Neural cell (in vitro differentiated cells): ENCODE results near the gene HELZ. TPM values are rescaled to one million over a fixed set of nuclear protein-coding genes. Genes with fewer than 3 reads are reported as not detected.

Source experiments
- H2AFZ ChIP-seq: fragments of 200-600, 300-800 bp; sonication (generic), shearing (Covaris generic); 2 replicates; pipeline ENCODE4 v1.6.0; 2014; ENCODE audit warnings: low read depth, mild to moderate bottlenecking, antibody characterized with exemption, low read length, moderate library complexity
- H3F3A ChIP-seq: fragments of 200-600 bp; shearing (Covaris generic); 2 replicates; pipeline ENCODE4 v1.6.1; 2016; ENCODE audit warnings: mild to moderate bottlenecking, moderate library complexity, mixed read lengths, antibody characterized with exemption, low read length; ENCODE audit not compliant: insufficient read depth, poor library complexity, severe bottlenecking
- H3K27ac ChIP-seq: fragments of 200-600, 300-800 bp; sonication (generic), shearing (Covaris generic); 2 replicates; pipeline ENCODE4 v1.5.1; 2014; ENCODE audit warnings: mild to moderate bottlenecking, low read length, moderate library complexity
- H3K27me3 ChIP-seq: fragments of 300-800, 200-600 bp; sonication (generic), shearing (Covaris generic); 2 replicates; pipeline ENCODE4 v1.6.0; 2014; ENCODE audit warnings: mild to moderate bottlenecking, low read depth, low read length, moderate library complexity; ENCODE audit not compliant: insufficient read depth
- H3K36me3 ChIP-seq: fragments of 300-800, 200-600 bp; sonication (generic), shearing (Covaris generic); 2 replicates; pipeline ENCODE4 v1.5.1; 2014; ENCODE audit warnings: mild to moderate bottlenecking, antibody characterized with exemption, low read length, moderate library complexity; ENCODE audit not compliant: insufficient read depth
- H3K4me2 ChIP-seq: fragments of 300-800, 200-600 bp; sonication (generic), shearing (Covaris generic); 2 replicates; pipeline ENCODE4 v1.6.0; 2014; ENCODE audit warnings: mild to moderate bottlenecking, low read length
- H3K4me3 ChIP-seq: fragments of 300-800, 200-600 bp; sonication (generic), shearing (Covaris generic); 2 replicates; pipeline ENCODE4 v1.5.1; 2014; ENCODE audit warnings: mild to moderate bottlenecking, low read length, moderate library complexity
- H3K79me2 ChIP-seq: fragments of 200-600 bp; shearing (Covaris generic); replicated peaks from 2 replicates; pipeline ENCODE4 v1.6.0; 2014; ENCODE audit warnings: mild to moderate bottlenecking, low read length, moderate library complexity; ENCODE audit not compliant: insufficient read depth
- H3K9ac ChIP-seq: fragments of 300-800, 200-600 bp; sonication (generic), shearing (Covaris generic); 2 replicates; pipeline ENCODE4 v1.6.1; 2016; ENCODE audit warnings: mild to moderate bottlenecking, low read length, mixed read lengths
- H3K9me2 ChIP-seq: fragments of 200-600 bp; shearing (Covaris generic); 2 replicates; pipeline ENCODE4 v1.6.1; 2016; ENCODE audit warnings: mild to moderate bottlenecking, low read length, mixed read lengths; ENCODE audit not compliant: insufficient read depth
- H3K9me3 ChIP-seq: fragments of 200-600, 300-800 bp; sonication (generic), shearing (Covaris generic); 2 replicates; pipeline ENCODE4 v1.6.1; 2016; ENCODE audit warnings: mild to moderate bottlenecking, mixed run types, low read length, moderate library complexity, mixed read lengths
- H4K20me1 ChIP-seq: fragments of 200-600 bp; shearing (Covaris generic); 2 replicates; pipeline ENCODE4 v1.6.1; 2016; ENCODE audit warnings: mild to moderate bottlenecking, mixed run types; ENCODE audit not compliant: insufficient read depth
- EP300 ChIP-seq: fragments of 450-650 bp; conservative IDR thresholded peaks from 2 replicates; pipeline ENCODE4 v1.6.1; 2014; ENCODE audit warnings: antibody characterized with exemption, mild to moderate bottlenecking, moderate library complexity; ENCODE audit not compliant: poor library complexity, severe bottlenecking
- EZH2 ChIP-seq: fragments of 200-600, 300-800 bp; shearing (Covaris generic), sonication (generic); IDR thresholded peaks from 2 replicates; pipeline ENCODE4 v1.6.1; 2014; ENCODE audit warnings: antibody characterized with exemption, low read length, borderline replicate concordance, mild to moderate bottlenecking; ENCODE audit not compliant: insufficient read depth, poor library complexity, severe bottlenecking
- MXI1 ChIP-seq: fragments of 450-650 bp; conservative IDR thresholded peaks from 2 replicates; pipeline ENCODE4 v1.6.1; 2014; ENCODE audit warnings: antibody characterized with exemption, mild to moderate bottlenecking; ENCODE audit not compliant: poor library complexity, severe bottlenecking
- POLR2AphosphoS5 ChIP-seq: IDR thresholded peaks from 2 replicates; pipeline ENCODE4 v1.6.1; 2012
- RAD21 ChIP-seq: fragments of 450-650 bp; conservative IDR thresholded peaks from 2 replicates; pipeline ENCODE4 v1.6.1; 2014; ENCODE audit warnings: antibody characterized with exemption, mild to moderate bottlenecking, moderate library complexity
- REST ChIP-seq: IDR thresholded peaks from 2 replicates; pipeline ENCODE4 v1.6.1; 2012; ENCODE audit warnings: borderline replicate concordance
- SMC3 ChIP-seq: fragments of 450-650 bp; conservative IDR thresholded peaks from 2 replicates; pipeline ENCODE4 v1.6.1; 2014; ENCODE audit warnings: antibody characterized with exemption, mild to moderate bottlenecking, moderate library complexity; ENCODE audit not compliant: poor library complexity
- TAF1 ChIP-seq: IDR thresholded peaks from 2 replicates; pipeline ENCODE4 v1.6.1; 2012; ENCODE audit warnings: low read depth
- polyA plus RNA-seq: library from polyadenylated mRNA; depleted of rRNA; stranded (reverse); fragments of >200 nt; gene quantifications from 2 replicates; pipeline ENCODE4 v1.2.3, GENCODE V29; 2014
- TF ChIP-seq, protein P1 (sequence below): fragments of 450-650 bp; IDR thresholded peaks from 2 replicates; pipeline ENCODE4 v1.5.1; 2014; ENCODE audit warnings: antibody characterized with exemption, mild to moderate bottlenecking, moderate library complexity; ENCODE audit not compliant: poor library complexity, severe bottlenecking

The HELZ gene
- polyA plus RNA-seq, 1 donor from 2014 or later: 11.7 TPM

GRCh38 chr17:67181825-67182224 is 63.2 kb downstream of the HELZ start:
- Histone ChIP-seq H3K9me2 (no peaks in the 10 kb centered on the region), H3K27me3 (no peaks in the 10 kb centered on the region), H3F3A (no peaks in the 10 kb centered on the region), H3K36me3 (peaks cover 2% of the 10 kb centered on the region), H3K79me2 (no peaks in the 10 kb centered on the region), H4K20me1 (no peaks in the 10 kb centered on the region), H3K4me3 (no peak overlapping the region), H3K27ac (no peak overlapping the region), H2AFZ (no peak overlapping the region), H3K9me3 (no peaks in the 10 kb centered on the region), H3K4me2 (no peak overlapping the region), H3K9ac (no peak overlapping the region)
- no peak for TF ChIP-seq MXI1

- Histone ChIP-seq H3K9me3 (no peaks in the 10 kb centered on the region), H3K4me2 (no peak overlapping the region), H3K27me3 (no peaks in the 10 kb centered on the region), H3K4me3 (no peak overlapping the region), H3K9ac (no peak overlapping the region), H3K36me3 (no peaks in the 10 kb centered on the region), H3K79me2 (no peaks in the 10 kb centered on the region), H3F3A (no peaks in the 10 kb centered on the region), H3K27ac (no peak overlapping the region), H3K9me2 (no peaks in the 10 kb centered on the region), H4K20me1 (no peaks in the 10 kb centered on the region), H2AFZ (no peak overlapping the region)
- TF ChIP-seq MXI1: no peak
- TF ChIP-seq, protein P1, sequence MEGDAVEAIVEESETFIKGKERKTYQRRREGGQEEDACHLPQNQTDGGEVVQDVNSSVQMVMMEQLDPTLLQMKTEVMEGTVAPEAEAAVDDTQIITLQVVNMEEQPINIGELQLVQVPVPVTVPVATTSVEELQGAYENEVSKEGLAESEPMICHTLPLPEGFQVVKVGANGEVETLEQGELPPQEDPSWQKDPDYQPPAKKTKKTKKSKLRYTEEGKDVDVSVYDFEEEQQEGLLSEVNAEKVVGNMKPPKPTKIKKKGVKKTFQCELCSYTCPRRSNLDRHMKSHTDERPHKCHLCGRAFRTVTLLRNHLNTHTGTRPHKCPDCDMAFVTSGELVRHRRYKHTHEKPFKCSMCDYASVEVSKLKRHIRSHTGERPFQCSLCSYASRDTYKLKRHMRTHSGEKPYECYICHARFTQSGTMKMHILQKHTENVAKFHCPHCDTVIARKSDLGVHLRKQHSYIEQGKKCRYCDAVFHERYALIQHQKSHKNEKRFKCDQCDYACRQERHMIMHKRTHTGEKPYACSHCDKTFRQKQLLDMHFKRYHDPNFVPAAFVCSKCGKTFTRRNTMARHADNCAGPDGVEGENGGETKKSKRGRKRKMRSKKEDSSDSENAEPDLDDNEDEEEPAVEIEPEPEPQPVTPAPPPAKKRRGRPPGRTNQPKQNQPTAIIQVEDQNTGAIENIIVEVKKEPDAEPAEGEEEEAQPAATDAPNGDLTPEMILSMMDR: no peak
- no peak for TF ChIP-seq RAD21
- no peak for TF ChIP-seq EP300
- TF ChIP-seq EZH2: no peak
- no peak for TF ChIP-seq REST
- no peak for TF ChIP-seq SMC3
- TF ChIP-seq POLR2AphosphoS5: no peak
- TF ChIP-seq TAF1: no peak
These were observed 64.7 kb downstream of the HELZ start for GRCh38 chr17:67180275-67180674.

- H3K9ac ChIP-seq: no peak overlapping the region
- no peaks in the 10 kb centered on the region for H3K36me3 ChIP-seq
- H3K27ac ChIP-seq: no peak overlapping the region
- no peaks in the 10 kb centered on the region for H3K27me3 ChIP-seq
- TF ChIP-seq TAF1: no peak
- H3K79me2 ChIP-seq: no peaks in the 10 kb centered on the region
- H3K9me2 ChIP-seq: no peaks in the 10 kb centered on the region
- H3K9me3 ChIP-seq: no peaks in the 10 kb centered on the region
- no peak overlapping the region for H2AFZ ChIP-seq
- no peak overlapping the region for H3K4me3 ChIP-seq
- no peaks in the 10 kb centered on the region for H3F3A ChIP-seq
- no peaks in the 10 kb centered on the region for H4K20me1 ChIP-seq
- H3K4me2 ChIP-seq: no peak overlapping the region
These were observed 66.4 kb downstream of the HELZ start for GRCh38 chr17:67178555-67178954.
